Lung (tissue), 12 donors: ENCODE measurements around the gene NCAPG. TPM values are rescaled to one million over a fixed set of nuclear protein-coding genes. Genes with fewer than 3 reads are reported as not detected.
"Not testable (repeated sequence)": the region's sequence is repeated elsewhere in the genome, so short reads cannot be mapped to it uniquely, and the experiment has no call there.

Experiments
- ATAC-seq: fragments of 200-7000 bp; cut with Tn5 transposase; one replicate; pipeline ENCODE4 v1.9.1; 2020; ENCODE audit warnings: moderate number of reproducible peaks; ENCODE audit not compliant: insufficient read depth, low FRiP score
- DNase-seq, 3 donors: peaks; one replicate each; pipeline ENCODE4 v3.0.0-alpha.2; 2013 to 2017
- H3K27ac ChIP-seq, 2 donors: one replicate each; pipeline ENCODE4 v1.5.1; 2013; ENCODE audit warnings: mild to moderate bottlenecking in 2 of 2, moderate library complexity in 2 of 2, control low read depth in 1 of 2, inconsistent platforms in 1 of 2, low read depth in 1 of 2, low read length in 1 of 2
- H3K27me3 ChIP-seq, 3 donors: one replicate each; pipeline ENCODE4 v1.5.1; 2013; ENCODE audit warnings: low read length in 2 of 3; ENCODE audit not compliant: control insufficient read depth in 3 of 3, insufficient read depth in 3 of 3
- H3K36me3 ChIP-seq, 4 donors: one replicate each; pipeline ENCODE4 v1.5.1; 2013; ENCODE audit warnings: low read length in 4 of 4, mild to moderate bottlenecking in 1 of 4, moderate library complexity in 1 of 4; ENCODE audit not compliant: control insufficient read depth in 4 of 4, insufficient read depth in 4 of 4
- H3K4me1 ChIP-seq, 5 donors: one replicate each; pipeline ENCODE4 v1.5.1; 2013; ENCODE audit warnings: low read length in 5 of 5, mild to moderate bottlenecking in 2 of 5, moderate library complexity in 1 of 5; ENCODE audit not compliant: control insufficient read depth in 5 of 5, insufficient read depth in 5 of 5
- H3K4me3 ChIP-seq: one replicate; pipeline ENCODE4 v1.5.1; 2013; ENCODE audit warnings: mild to moderate bottlenecking, control low read depth, moderate library complexity
- H3K9ac ChIP-seq, 2 donors: one replicate each; pipeline ENCODE4 v1.5.1; 2013; ENCODE audit warnings: low read length in 2 of 2, control low read depth in 1 of 2; ENCODE audit not compliant: insufficient read depth in 1 of 2
- H3K9me3 ChIP-seq, 4 donors: one replicate each; pipeline ENCODE4 v1.5.1; 2013; ENCODE audit warnings: low read length in 3 of 4, mild to moderate bottlenecking in 1 of 4, moderate library complexity in 1 of 4; ENCODE audit not compliant: control insufficient read depth in 4 of 4, insufficient read depth in 3 of 4
- CTCF ChIP-seq: IDR thresholded peaks from 2 replicates; pipeline ENCODE4 v1.5.1; 2012; ENCODE audit warnings: mild to moderate bottlenecking; ENCODE audit errors: control extremely low read depth, extremely low read depth
- WGBS, 2 donors: extraction: QIAGEN DNeasy Blood & Tissue Kit; methylation state at CpG; one replicate each; pipeline ENCODE4 v1.1.7; 2013; 5-methylcytosine and 5-hydroxymethylcytosine counted together
- polyA plus RNA-seq, 2 donors: library from polyadenylated mRNA; stranded (reverse); fragments of 200-250 nt; gene quantifications; one replicate each; pipeline ENCODE4 v1.2.1, GENCODE V29; 2013
- total RNA-seq, 2 donors: library from RNA; depleted of rRNA in 1 of 2; stranded (reverse); fragments of >200 nt in 1 of 2; gene quantifications; one replicate each; pipeline ENCODE4 v1.2.1, GENCODE V29; 2014 to 2021
- donor health status: control.
- donor health status: control.
- donor health status: Bipolar disorder and iron deficiency.
- donor health status: healthy.
- donor health status: DM: yes; HTN: yes; CAD: no.

NCAPG gene
- total and polyA plus RNA-seq, 4 donors, result 0.73 to 6.0 (median 1.2) TPM

GRCh38 chr4:17823871-17824669 is 13.3 kb downstream of the NCAPG start:
- no peak overlapping the region for H3K9ac ChIP-seq
- WGBS, 2 donors, result 82 to 85% methylated on average over 1 of the region's 1 CpG
- H3K4me1 ChIP-seq, result no peaks in the 10 kb centered on the region
- no peak overlapping the region for H3K27ac ChIP-seq
- no peaks in the 10 kb centered on the region for H3K27me3 ChIP-seq
- no peak overlapping the region for H3K4me3 ChIP-seq
- no peaks in the 10 kb centered on the region for H3K9me3 ChIP-seq
- peaks cover 0 to 6% (median 0%) of the 10 kb centered on the region in 4 donors for H3K36me3 ChIP-seq
- TF ChIP-seq CTCF, result no peak
- DNase-seq (no peak), ATAC-seq (no peak)

GRCh38 chr4:17846266-17846665 is 35.5 kb downstream of the NCAPG start:
- WGBS, 2 donors, result 92 to 93% methylated on average over 2 of the region's 2 CpGs
- no peak overlapping the region for H3K27ac ChIP-seq
- no peak for ATAC-seq

GRCh38 chr4:17850295-17850694 is 39.5 kb downstream of the NCAPG start:
- not testable (repeated sequence) for H3K9me3 ChIP-seq, H3K36me3 ChIP-seq, H3K27me3 ChIP-seq, DNase-seq, H3K27ac ChIP-seq, H3K4me3 ChIP-seq, H3K9ac ChIP-seq, H3K4me1 ChIP-seq, ATAC-seq
- WGBS, 2 donors, result 100% methylated on average over 1 of the region's 1 CpG

More at GRCh38 chr4:17846266-17846665, 35.5 kb downstream of the NCAPG start:
- H3K27me3 ChIP-seq, result no peaks in the 10 kb centered on the region
- no peak overlapping the region for H3K9ac ChIP-seq
- no peak for TF ChIP-seq CTCF
- H3K4me1 ChIP-seq, result no peaks in the 10 kb centered on the region
- peaks cover 0 to 5% (median 2%) of the 10 kb centered on the region in 4 donors for H3K36me3 ChIP-seq
- H3K4me3 ChIP-seq, result no peak overlapping the region
- no peak for DNase-seq
- H3K9me3 ChIP-seq, result no peaks in the 10 kb centered on the region

- H3K4me3 ChIP-seq, result no peak overlapping the region
- H3K4me1 ChIP-seq, result no peaks in the 10 kb centered on the region
- H3K36me3 ChIP-seq, result no peaks in the 10 kb centered on the region
- ATAC-seq (no peak), DNase-seq (no peak)
- H3K9ac ChIP-seq, result no peak overlapping the region
- H3K9me3 ChIP-seq, result no peaks in the 10 kb centered on the region
- H3K27ac ChIP-seq, result no peak overlapping the region
- TF ChIP-seq CTCF, result no peak
- H3K27me3 ChIP-seq, result no peaks in the 10 kb centered on the region
These were observed 41.2 kb downstream of the NCAPG start for GRCh38 chr4:17851959-17852358.
